Epithelial cell of esophagus (primary cell): ENCODE results near the gene MPDU1.

Experiments
- DNase-seq: peaks from one replicate; pipeline ENCODE4 v3.0.0; 2010; ENCODE audit warnings: low read depth
- H3K4me3 ChIP-seq: 2 replicates; pipeline ENCODE4 v1.5.1; 2011; ENCODE audit warnings: mild to moderate bottlenecking, low read length, control low read depth
- CTCF ChIP-seq: IDR thresholded peaks from 2 replicates; pipeline ENCODE4 v1.5.1; 2011; ENCODE audit warnings: low read depth, mild to moderate bottlenecking, low read length, control low read depth, inconsistent platforms; ENCODE audit not compliant: insufficient read depth; ENCODE audit errors: missing control alignments

Gene MPDU1

DNA sequence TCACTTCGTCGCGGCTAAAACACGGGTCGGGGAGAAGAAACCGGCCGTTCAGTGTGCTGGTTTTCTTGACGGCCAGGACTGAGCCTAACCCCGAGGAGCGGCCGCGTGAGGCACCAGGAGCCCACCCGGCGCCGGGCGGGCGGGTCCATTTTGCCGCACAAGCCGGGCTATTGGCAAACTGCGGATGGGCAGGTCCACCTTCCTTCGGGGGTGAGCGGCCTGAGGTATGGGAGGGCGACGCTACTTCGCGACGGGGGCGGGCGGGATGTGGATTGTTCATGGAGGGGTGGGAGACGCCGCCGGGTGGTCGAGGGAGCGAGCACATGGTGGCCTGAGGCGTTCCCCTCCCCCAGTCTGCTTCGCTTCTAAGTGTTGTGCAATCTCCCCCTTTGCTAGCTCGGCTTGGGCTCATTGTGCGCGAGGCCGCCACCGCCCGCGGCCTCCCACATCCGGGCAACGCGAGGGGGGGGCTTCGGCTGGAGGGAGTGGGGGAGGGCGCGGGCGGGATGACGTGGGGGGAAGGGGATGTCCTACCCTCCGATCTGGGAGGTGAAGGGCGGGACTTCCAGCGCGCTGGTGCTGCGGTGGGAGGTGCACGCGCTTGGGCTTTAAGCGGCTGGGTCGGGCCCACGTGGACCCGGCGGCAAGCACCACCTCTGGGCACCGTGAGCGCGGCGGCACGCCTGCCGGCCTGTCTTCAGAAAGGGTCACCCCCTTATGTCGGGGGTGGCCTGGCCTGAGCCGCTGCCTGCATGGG lies 10.2 kb upstream of the MPDU1 start:
- no peak for TF ChIP-seq CTCF
- peak overlapping the region; percentile 91 for H3K4me3 ChIP-seq
- peak; percentile 76 for DNase-seq

DNA sequence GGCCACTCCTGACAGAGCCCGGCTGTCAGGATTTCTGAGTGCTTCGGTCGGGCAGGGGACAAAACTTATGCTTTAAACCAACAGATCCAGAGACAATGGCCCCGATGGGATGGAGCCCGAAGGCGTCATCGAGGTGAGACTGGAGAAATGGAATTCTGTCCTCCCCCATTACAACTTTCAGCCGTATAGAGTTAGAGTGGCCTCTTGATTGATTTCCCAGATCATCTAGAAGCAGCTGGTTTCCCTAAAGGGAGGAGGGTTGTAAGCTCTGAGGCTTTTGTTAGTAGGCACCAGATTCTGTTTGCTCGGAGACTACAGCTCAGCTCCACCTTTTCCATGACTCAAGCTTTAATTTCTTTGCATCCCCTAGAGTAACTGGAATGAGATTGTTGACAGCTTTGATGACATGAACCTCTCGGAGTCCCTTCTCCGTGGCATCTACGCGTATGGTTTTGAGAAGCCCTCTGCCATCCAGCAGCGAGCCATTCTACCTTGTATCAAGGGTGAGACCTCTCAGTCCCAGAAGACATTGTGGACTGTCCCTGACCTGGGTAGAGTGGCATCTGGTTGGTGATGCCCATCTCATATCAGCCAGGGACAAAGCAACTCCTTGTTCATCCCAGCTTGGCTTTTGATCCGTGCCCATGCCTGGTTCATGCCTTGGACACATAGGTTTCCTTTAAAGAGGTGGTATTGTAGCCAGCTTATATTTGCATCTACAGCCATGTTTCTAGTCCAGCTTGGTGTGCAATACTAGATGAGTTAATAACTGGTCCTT lies 9.3 kb upstream of the MPDU1 start:
- peak overlapping the region; percentile 91 for H3K4me3 ChIP-seq
- TF ChIP-seq CTCF = no peak
- no peak for DNase-seq

GRCh38 chr17:7575481-7575883 lies 8.2 kb upstream of the MPDU1 start:
- TF ChIP-seq CTCF = no peak
- no peak for DNase-seq
- peak overlapping the region; percentile 91 for H3K4me3 ChIP-seq

DNA sequence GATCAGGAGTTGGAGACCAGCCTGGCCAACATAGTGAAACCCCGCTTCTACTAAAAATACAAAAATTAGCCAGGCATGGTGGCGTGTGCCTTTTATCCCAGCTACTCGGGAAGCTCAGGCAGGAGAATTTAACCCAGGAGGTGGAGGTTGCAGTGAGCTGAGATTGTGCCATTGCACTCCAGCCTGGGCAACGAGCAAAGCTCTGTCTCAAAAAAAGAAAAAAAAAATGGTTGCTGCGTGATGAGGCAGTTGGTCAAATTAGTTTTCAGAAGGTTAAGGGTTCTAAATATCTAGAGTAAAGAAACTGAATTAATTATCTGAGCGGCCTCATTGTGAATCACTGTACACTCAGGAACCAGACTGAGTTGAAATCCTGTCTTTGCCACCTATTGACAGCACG lies 7.7 kb upstream of the MPDU1 start:
- H3K4me3 ChIP-seq = peak overlapping the region; percentile 91
- DNase-seq = no peak
- no peak for TF ChIP-seq CTCF

GRCh38 chr17:7576432-7576937 lies 7.2 kb upstream of the MPDU1 start:
- TF ChIP-seq CTCF = no peak
- H3K4me3 ChIP-seq = no peak overlapping the region
- DNase-seq = no peak

- no peak overlapping the region for H3K4me3 ChIP-seq
- no peak for TF ChIP-seq CTCF
- DNase-seq = no peak
Measured at GRCh38 chr17:7577327-7578199, 6.1 kb upstream of the MPDU1 start.
